NCI-H2196 (cell line): Measurements from ENCODE around the gene NEK7.

Experiments
- DNase-seq: peaks from one replicate; lab custom pipeline; 2025; ENCODE audit not compliant: unreplicated experiment; lab: John Stamatoyannopoulos, UW

NEK7 gene

GRCh38 chr1:198330982-198331615 lies 174.3 kb downstream of the NEK7 start:
- DNase-seq: no peak

- no peak for DNase-seq
Observed at GRCh38 chr1:198333744-198334143, 176.9 kb downstream of the NEK7 start.

- DNase-seq: no peak
Observed at GRCh38 chr1:198335663-198336062, 178.9 kb downstream of the NEK7 start.

GRCh38 chr1:198337886-198338285 lies 181.1 kb downstream of the NEK7 start:
- DNase-seq: no peak

- no peak for DNase-seq
Observed at GRCh38 chr1:198340139-198340538, 183.3 kb downstream of the NEK7 start.

GRCh38 chr1:198346178-198346577 lies 189.4 kb downstream of the NEK7 start:
- DNase-seq: no peak

- DNase-seq: no peak
Observed at GRCh38 chr1:198350456-198350855, 193.7 kb downstream of the NEK7 start.

- DNase-seq: no peak
Observed at GRCh38 chr1:198352975-198353695, 196.3 kb downstream of the NEK7 start.

GRCh38 chr1:198357937-198358336 lies 201.1 kb downstream of the NEK7 start:
- no peak for DNase-seq

GRCh38 chr1:198359024-198359653 lies 202.3 kb downstream of the NEK7 start:
- peak; percentile 12 for DNase-seq

GRCh38 chr1:198360208-198360729 lies 203.5 kb downstream of the NEK7 start:
- DNase-seq: no peak

- DNase-seq: no peak
Observed at GRCh38 chr1:198361237-198361767, 204.5 kb downstream of the NEK7 start.

GRCh38 chr1:198363625-198364151 lies 206.9 kb downstream of the NEK7 start:
- no peak for DNase-seq

- DNase-seq: no peak
Observed at GRCh38 chr1:198364471-198364870, 207.7 kb downstream of the NEK7 start.

- DNase-seq: no peak
Observed at GRCh38 chr1:198367296-198367695, 210.5 kb downstream of the NEK7 start.

- no peak for DNase-seq
Observed at GRCh38 chr1:198370996-198371395, 214.2 kb downstream of the NEK7 start.
